ENCODE results near the gene PRICKLE3. TPM values are rescaled to one million over a fixed set of nuclear protein-coding genes. Genes with fewer than 3 reads are reported as not detected.

Gene PRICKLE3
- total and polyA plus RNA-seq, 2 experiments from 2014 or later, result 4.7 to 13.7 TPM

- Mint-ChIP-seq H3K4me3 (peak overlapping the region; percentile 71), H3K27me3 (ENCODE audit: insufficient read depth, low read depth, poor library complexity) (peaks cover 2% of the 10 kb centered on the region), H3K27ac (no peak overlapping the region), H3K36me3 (ENCODE audit: low read depth) (no peaks in the 10 kb centered on the region; the same call in 2 of the 3 replicates), H3K4me1 (peaks cover 16% of the 10 kb centered on the region), H3K9me3 (no peaks in the 10 kb centered on the region)
- Histone ChIP-seq H3F3A (replicated peaks; ENCODE audit: low read depth) (no peaks in the 10 kb centered on the region), H4K20me1 (replicated peaks; ENCODE audit: insufficient read depth) (no peaks in the 10 kb centered on the region), H3K9me2 (ENCODE audit: insufficient read depth) (no peaks in the 10 kb centered on the region), H3K27ac (ENCODE audit: low read depth) (no peak overlapping the region), H3K4me2 (peak overlapping the region; percentile 79), H3K79me2 (replicated peaks; ENCODE audit: insufficient read depth) (no peaks in the 10 kb centered on the region), H3K4me3 (peak overlapping the region; percentile 58), H3K27me3 (ENCODE audit: insufficient read depth) (no peaks in the 10 kb centered on the region), H3K36me3 (ENCODE audit: insufficient read depth) (no peaks in the 10 kb centered on the region), H2AFZ (no peak overlapping the region), H3K4me1 (ENCODE audit: insufficient read depth) (no peaks in the 10 kb centered on the region)
- ATAC-seq (no peak; the same call in 2 of the 3 replicates), DNase-seq (ENCODE audit: low spot score) (no peak)
- TF ChIP-seq NANOG (IDR thresholded peaks at IDR 0.05; ENCODE audit: borderline replicate concordance), result no peak
- no peak for TF ChIP-seq CREB1 (CRISPR knock-in tag; IDR thresholded peaks at IDR 0.05; ENCODE audit: low read depth)
- TF ChIP-seq, protein P1, sequence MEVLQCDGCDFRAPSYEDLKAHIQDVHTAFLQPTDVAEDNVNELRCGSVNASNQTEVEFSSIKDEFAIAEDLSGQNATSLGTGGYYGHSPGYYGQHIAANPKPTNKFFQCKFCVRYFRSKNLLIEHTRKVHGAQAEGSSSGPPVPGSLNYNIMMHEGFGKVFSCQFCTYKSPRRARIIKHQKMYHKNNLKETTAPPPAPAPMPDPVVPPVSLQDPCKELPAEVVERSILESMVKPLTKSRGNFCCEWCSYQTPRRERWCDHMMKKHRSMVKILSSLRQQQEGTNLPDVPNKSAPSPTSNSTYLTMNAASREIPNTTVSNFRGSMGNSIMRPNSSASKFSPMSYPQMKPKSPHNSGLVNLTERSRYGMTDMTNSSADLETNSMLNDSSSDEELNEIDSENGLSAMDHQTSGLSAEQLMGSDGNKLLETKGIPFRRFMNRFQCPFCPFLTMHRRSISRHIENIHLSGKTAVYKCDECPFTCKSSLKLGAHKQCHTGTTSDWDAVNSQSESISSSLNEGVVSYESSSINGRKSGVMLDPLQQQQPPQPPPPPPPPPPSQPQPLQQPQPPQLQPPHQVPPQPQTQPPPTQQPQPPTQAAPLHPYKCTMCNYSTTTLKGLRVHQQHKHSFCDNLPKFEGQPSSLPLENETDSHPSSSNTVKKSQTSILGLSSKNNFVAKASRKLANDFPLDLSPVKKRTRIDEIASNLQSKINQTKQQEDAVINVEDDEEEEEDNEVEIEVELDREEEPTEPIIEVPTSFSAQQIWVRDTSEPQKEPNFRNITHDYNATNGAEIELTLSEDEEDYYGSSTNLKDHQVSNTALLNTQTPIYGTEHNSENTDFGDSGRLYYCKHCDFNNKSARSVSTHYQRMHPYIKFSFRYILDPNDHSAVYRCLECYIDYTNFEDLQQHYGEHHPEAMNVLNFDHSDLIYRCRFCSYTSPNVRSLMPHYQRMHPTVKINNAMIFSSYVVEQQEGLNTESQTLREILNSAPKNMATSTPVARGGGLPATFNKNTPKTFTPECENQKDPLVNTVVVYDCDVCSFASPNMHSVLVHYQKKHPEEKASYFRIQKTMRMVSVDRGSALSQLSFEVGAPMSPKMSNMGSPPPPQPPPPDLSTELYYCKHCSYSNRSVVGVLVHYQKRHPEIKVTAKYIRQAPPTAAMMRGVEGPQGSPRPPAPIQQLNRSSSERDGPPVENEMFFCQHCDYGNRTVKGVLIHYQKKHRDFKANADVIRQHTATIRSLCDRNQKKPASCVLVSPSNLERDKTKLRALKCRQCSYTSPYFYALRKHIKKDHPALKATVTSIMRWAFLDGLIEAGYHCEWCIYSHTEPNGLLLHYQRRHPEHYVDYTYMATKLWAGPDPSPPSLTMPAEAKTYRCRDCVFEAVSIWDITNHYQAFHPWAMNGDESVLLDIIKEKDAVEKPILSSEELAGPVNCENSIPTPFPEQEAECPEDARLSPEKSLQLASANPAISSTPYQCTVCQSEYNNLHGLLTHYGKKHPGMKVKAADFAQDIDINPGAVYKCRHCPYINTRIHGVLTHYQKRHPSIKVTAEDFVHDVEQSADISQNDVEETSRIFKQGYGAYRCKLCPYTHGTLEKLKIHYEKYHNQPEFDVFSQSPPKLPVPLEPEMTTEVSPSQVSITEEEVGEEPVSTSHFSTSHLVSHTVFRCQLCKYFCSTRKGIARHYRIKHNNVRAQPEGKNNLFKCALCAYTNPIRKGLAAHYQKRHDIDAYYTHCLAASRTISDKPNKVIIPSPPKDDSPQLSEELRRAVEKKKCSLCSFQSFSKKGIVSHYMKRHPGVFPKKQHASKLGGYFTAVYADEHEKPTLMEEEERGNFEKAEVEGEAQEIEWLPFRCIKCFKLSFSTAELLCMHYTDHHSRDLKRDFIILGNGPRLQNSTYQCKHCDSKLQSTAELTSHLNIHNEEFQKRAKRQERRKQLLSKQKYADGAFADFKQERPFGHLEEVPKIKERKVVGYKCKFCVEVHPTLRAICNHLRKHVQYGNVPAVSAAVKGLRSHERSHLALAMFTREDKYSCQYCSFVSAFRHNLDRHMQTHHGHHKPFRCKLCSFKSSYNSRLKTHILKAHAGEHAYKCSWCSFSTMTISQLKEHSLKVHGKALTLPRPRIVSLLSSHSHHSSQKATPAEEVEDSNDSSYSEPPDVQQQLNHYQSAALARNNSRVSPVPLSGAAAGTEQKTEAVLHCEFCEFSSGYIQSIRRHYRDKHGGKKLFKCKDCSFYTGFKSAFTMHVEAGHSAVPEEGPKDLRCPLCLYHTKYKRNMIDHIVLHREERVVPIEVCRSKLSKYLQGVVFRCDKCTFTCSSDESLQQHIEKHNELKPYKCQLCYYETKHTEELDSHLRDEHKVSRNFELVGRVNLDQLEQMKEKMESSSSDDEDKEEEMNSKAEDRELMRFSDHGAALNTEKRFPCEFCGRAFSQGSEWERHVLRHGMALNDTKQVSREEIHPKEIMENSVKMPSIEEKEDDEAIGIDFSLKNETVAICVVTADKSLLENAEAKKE (CRISPR knock-in tag; IDR thresholded peaks at IDR 0.05), result no peak
- TF ChIP-seq ZNF331 (CRISPR knock-in tag; IDR thresholded peaks at IDR 0.05; ENCODE audit: low read depth), result no peak
- TF ChIP-seq, protein P2, sequence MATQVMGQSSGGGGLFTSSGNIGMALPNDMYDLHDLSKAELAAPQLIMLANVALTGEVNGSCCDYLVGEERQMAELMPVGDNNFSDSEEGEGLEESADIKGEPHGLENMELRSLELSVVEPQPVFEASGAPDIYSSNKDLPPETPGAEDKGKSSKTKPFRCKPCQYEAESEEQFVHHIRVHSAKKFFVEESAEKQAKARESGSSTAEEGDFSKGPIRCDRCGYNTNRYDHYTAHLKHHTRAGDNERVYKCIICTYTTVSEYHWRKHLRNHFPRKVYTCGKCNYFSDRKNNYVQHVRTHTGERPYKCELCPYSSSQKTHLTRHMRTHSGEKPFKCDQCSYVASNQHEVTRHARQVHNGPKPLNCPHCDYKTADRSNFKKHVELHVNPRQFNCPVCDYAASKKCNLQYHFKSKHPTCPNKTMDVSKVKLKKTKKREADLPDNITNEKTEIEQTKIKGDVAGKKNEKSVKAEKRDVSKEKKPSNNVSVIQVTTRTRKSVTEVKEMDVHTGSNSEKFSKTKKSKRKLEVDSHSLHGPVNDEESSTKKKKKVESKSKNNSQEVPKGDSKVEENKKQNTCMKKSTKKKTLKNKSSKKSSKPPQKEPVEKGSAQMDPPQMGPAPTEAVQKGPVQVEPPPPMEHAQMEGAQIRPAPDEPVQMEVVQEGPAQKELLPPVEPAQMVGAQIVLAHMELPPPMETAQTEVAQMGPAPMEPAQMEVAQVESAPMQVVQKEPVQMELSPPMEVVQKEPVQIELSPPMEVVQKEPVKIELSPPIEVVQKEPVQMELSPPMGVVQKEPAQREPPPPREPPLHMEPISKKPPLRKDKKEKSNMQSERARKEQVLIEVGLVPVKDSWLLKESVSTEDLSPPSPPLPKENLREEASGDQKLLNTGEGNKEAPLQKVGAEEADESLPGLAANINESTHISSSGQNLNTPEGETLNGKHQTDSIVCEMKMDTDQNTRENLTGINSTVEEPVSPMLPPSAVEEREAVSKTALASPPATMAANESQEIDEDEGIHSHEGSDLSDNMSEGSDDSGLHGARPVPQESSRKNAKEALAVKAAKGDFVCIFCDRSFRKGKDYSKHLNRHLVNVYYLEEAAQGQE (IDR thresholded peaks at IDR 0.05; ENCODE audit: unreplicated experiment), result no peak
Observed at GRCh38 chrX:49199315-49199595, 13.1 kb upstream of the PRICKLE3 start.
